ENCODE measurements around the gene ZNFX1.
A peak's percentile ranks its signal among the peaks of the same experiment; 100 is the strongest.

Gene ZNFX1

GRCh38 chr20:49276961-49277785 is 684 bp downstream of the ZNFX1 start (continued):
- TF ChIP-seq ZNF362 (tag by site-specific recombination; IDR thresholded peaks at IDR 0.05) (peak; percentile 85), ZSCAN30 (tag by site-specific recombination; IDR thresholded peaks at IDR 0.05) (no peak), ZNF404 (tag by site-specific recombination; IDR thresholded peaks at IDR 0.05) (no peak), ZNF501 (tag by site-specific recombination; IDR thresholded peaks at IDR 0.05) (0 out of 2 replicates have a peak, but pooled peaks have one; percentile 34), MYNN (tag by site-specific recombination; IDR thresholded peaks at IDR 0.05; ENCODE audit: borderline replicate concordance) (no peak), OVOL3 (tag by site-specific recombination; IDR thresholded peaks at IDR 0.05) (no peak), SALL2 (tag by site-specific recombination; IDR thresholded peaks at IDR 0.05; ENCODE audit: borderline replicate concordance) (no peak), ZNF747 (tag by site-specific recombination; IDR thresholded peaks at IDR 0.05) (no peak), ZNF571 (tag by site-specific recombination; IDR thresholded peaks at IDR 0.05) (no peak), HOXA7 (CRISPR knock-in tag; IDR thresholded peaks at IDR 0.05; ENCODE audit: borderline replicate concordance) (no peak), ZNF521 (tag by site-specific recombination; IDR thresholded peaks at IDR 0.05) (no peak), PRDM2 (tag by site-specific recombination; IDR thresholded peaks at IDR 0.05; ENCODE audit: borderline replicate concordance) (no peak), ZBTB6 (tag by site-specific recombination; IDR thresholded peaks at IDR 0.05) (no peak), ZNF776 (tag by site-specific recombination; IDR thresholded peaks at IDR 0.05; ENCODE audit: borderline replicate concordance) (no peak), ZBTB49 (tag by site-specific recombination; IDR thresholded peaks at IDR 0.05; ENCODE audit: low read depth) (no peak), ZIC2 (tag by site-specific recombination; IDR thresholded peaks at IDR 0.05) (peak; percentile 41), ZNF488 (tag by site-specific recombination; IDR thresholded peaks at IDR 0.05) (0 out of 2 replicates have a peak, but pooled peaks have one; percentile 36), MZF1 (tag by site-specific recombination; IDR thresholded peaks at IDR 0.05; ENCODE audit: borderline replicate concordance) (no peak; the same call in 1 of the 2 replicates), ZBTB7A (tag by site-specific recombination; IDR thresholded peaks at IDR 0.05; ENCODE audit: low read depth) (peak; percentile 44; the same call in 1 of the 2 replicates), ZNF529 (tag by site-specific recombination; IDR thresholded peaks at IDR 0.05; ENCODE audit: insufficient replicate concordance) (no peak), KLF7 (tag by site-specific recombination; IDR thresholded peaks at IDR 0.05; ENCODE audit: borderline replicate concordance) (no peak; the same call in 1 of the 2 replicates), ZBTB1 (tag by site-specific recombination; IDR thresholded peaks at IDR 0.05) (0 out of 2 replicates have a peak, but pooled peaks have one; percentile 8)
- TF ChIP-seq, protein P1, sequence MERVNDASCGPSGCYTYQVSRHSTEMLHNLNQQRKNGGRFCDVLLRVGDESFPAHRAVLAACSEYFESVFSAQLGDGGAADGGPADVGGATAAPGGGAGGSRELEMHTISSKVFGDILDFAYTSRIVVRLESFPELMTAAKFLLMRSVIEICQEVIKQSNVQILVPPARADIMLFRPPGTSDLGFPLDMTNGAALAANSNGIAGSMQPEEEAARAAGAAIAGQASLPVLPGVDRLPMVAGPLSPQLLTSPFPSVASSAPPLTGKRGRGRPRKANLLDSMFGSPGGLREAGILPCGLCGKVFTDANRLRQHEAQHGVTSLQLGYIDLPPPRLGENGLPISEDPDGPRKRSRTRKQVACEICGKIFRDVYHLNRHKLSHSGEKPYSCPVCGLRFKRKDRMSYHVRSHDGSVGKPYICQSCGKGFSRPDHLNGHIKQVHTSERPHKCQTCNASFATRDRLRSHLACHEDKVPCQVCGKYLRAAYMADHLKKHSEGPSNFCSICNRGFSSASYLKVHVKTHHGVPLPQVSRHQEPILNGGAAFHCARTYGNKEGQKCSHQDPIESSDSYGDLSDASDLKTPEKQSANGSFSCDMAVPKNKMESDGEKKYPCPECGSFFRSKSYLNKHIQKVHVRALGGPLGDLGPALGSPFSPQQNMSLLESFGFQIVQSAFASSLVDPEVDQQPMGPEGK (tag by site-specific recombination; IDR thresholded peaks at IDR 0.05) = peak; percentile 75

Measured in HEK293 (cell line).